Mesendoderm (in vitro differentiated cells): ENCODE data around the gene RFTN2. TPM values are rescaled to one million over a fixed set of nuclear protein-coding genes. Genes with fewer than 3 reads are reported as not detected.

Source experiments
- DNase-seq: peaks from one replicate; pipeline ENCODE4 v3.0.0; 2013
- H2AK5ac ChIP-seq: 2 replicates; pipeline ENCODE4 v1.6.1; 2013; ENCODE audit warnings: low read length, inconsistent platforms
- H2BK120ac ChIP-seq: 2 replicates; pipeline ENCODE4 v1.6.1; 2013; ENCODE audit warnings: low read depth, mild to moderate bottlenecking, low read length, moderate library complexity, mixed read lengths
- H2BK15ac ChIP-seq: replicated peaks from 2 replicates; pipeline ENCODE4 v1.6.1; 2013; ENCODE audit warnings: low read depth, mild to moderate bottlenecking, moderate library complexity
- H2BK5ac ChIP-seq: 2 replicates; pipeline ENCODE4 v1.6.1; 2013; ENCODE audit warnings: low read length, inconsistent platforms
- H3K18ac ChIP-seq: 2 replicates; pipeline ENCODE4 v1.6.1; 2013; ENCODE audit warnings: mild to moderate bottlenecking, low read length, mixed read lengths
- H3K23ac ChIP-seq: one replicate; pipeline ENCODE4 v1.6.1; 2013; ENCODE audit warnings: low read length
- H3K27ac ChIP-seq: 2 replicates; pipeline ENCODE4 v1.5.1; 2013; ENCODE audit warnings: low read depth, mild to moderate bottlenecking, inconsistent platforms, low read length, moderate library complexity
- H3K27me3 ChIP-seq: 2 replicates; pipeline ENCODE4 v1.6.1; 2013; ENCODE audit warnings: low read length, control low read depth, mild to moderate bottlenecking, inconsistent platforms; ENCODE audit not compliant: insufficient read depth, poor library complexity
- H3K36me3 ChIP-seq: 2 replicates; pipeline ENCODE4 v1.6.1; 2013; ENCODE audit warnings: low read length, inconsistent platforms; ENCODE audit not compliant: control insufficient read depth, insufficient read depth
- H3K4ac ChIP-seq: one replicate; pipeline ENCODE4 v1.6.1; 2013; ENCODE audit warnings: low read depth, mild to moderate bottlenecking, low read length, moderate library complexity
- H3K4me1 ChIP-seq: 2 replicates; pipeline ENCODE4 v1.6.1; 2013; ENCODE audit warnings: low read depth, low read length, inconsistent platforms; ENCODE audit not compliant: control insufficient read depth
- H3K4me2 ChIP-seq: 2 replicates; pipeline ENCODE4 v1.6.1; 2013; ENCODE audit warnings: low read length
- H3K4me3 ChIP-seq: 2 replicates; pipeline ENCODE4 v1.5.1; 2013; ENCODE audit warnings: mild to moderate bottlenecking, low read length
- H3K56ac ChIP-seq: one replicate; pipeline ENCODE4 v1.6.1; 2013; ENCODE audit warnings: low read length
- H3K79me1 ChIP-seq: 2 replicates; pipeline ENCODE4 v1.6.1; 2013; ENCODE audit warnings: low read length, inconsistent platforms
- H3K79me2 ChIP-seq: 2 replicates; pipeline ENCODE4 v1.6.1; 2013; ENCODE audit warnings: mild to moderate bottlenecking, low read length; ENCODE audit not compliant: control insufficient read depth, insufficient read depth
- H3K9ac ChIP-seq: 2 replicates; pipeline ENCODE4 v1.6.1; 2013; ENCODE audit warnings: low read length, inconsistent platforms
- H4K5ac ChIP-seq: one replicate; pipeline ENCODE4 v1.6.1; 2013; ENCODE audit warnings: low read length
- H4K8ac ChIP-seq: one replicate; pipeline ENCODE4 v1.6.1; 2013; ENCODE audit warnings: low read depth, mild to moderate bottlenecking, control low read depth, low read length, moderate library complexity
- WGBS: extraction: QIAGEN DNeasy Blood & Tissue Kit; methylation state at CpG from one replicate; pipeline ENCODE4 v1.1.7; 2013; ENCODE audit warnings: low lambda C conversion rate, missing lambda C conversion rate; ENCODE audit not compliant: insufficient coverage; ENCODE audit errors: extremely low coverage; 5-methylcytosine and 5-hydroxymethylcytosine counted together
- polyA plus RNA-seq, 2 experiments: library from polyadenylated mRNA; stranded (reverse); fragments of 200-250 nt; gene quantifications; one replicate each; pipeline ENCODE4 v1.2.3, GENCODE V29; 2013

RFTN2 gene, protein sequence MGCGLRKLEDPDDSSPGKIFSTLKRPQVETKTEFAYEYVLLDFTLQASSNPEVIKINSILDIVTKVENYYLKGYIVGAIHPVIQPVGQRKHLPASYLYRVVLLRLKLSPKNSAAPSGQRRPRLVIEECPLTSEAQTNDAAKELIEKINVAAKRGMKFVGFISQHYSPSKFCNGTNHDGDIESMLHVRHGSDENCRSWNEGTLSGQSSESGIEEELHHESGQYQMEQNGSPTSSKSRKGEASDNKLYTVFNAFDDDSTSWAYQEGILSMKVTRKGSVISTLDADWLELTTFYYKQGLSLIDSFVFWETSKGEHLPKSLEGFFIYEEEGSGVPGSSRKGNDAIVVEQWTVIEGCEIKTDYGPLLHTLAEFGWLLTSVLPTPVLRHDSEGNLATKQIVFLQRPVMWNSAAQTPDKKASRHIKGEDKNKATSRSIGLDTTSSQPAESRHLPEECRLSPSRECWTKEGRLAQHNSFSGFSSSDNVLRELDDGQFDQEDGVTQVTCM
- 0.42 TPM for polyA plus RNA-seq (2013, experiment 1 of 2)
- polyA plus RNA-seq (2013, experiment 2 of 2) = 0.42 TPM

DNA sequence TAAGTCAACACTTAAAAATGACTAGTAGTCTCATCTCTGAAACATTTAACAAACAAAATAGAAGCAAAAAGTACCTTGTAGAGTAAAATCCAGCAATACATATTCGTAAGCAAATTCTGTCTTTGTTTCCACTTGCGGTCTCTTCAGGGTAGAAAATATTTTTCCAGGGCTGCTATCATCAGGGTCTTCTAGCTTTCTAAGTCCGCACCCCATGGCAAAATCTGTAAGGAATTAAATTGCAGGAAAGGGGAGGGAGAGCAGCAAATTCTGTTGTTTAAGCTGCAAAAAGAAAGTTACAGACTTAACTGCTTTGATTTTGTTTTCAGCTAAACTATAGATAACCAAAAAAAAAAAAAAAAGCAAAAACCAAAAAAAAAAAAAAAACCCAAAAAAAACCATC lies at the start of gene RFTN2:
Gene RFTN2 (minus strand): TSS at position 342 of the 400 bp plus-strand sequence. CDS start 129 bp downstream, at position 213.
- no CpG with 5 or more reads among the region's 3 CpGs for WGBS

DNA sequence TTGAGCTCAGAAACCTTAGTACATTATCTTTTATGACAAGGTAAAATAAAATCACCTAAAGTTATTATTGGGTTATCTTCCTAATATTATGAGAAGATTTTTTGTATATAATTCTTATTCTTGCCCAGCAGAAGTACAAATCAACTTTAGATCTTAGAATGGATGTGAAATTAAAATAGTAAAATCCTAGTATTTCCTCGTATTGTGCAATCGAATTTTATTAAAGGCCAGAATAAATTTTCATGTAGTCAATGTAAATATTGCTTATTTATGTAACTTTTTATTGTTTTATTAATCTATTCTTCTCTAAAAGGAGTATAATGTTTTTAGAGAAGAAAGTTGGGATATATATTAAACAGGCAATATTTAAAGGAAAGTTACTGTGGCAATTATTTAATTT lies 42.5 kb upstream of the RFTN2 start:
- no peak overlapping the region for H3K4me2 ChIP-seq
- peaks cover 2% of the 10 kb centered on the region for H3K79me1 ChIP-seq
- H3K56ac ChIP-seq = no peak overlapping the region
- H3K23ac ChIP-seq = no peak overlapping the region
- H2AK5ac ChIP-seq = no peak overlapping the region
- no peak overlapping the region for H2BK120ac ChIP-seq
- no peak overlapping the region for H4K8ac ChIP-seq
- no peak overlapping the region for H3K18ac ChIP-seq
- H3K4me1 ChIP-seq = peaks cover 2% of the 10 kb centered on the region
- no peaks in the 10 kb centered on the region for H3K27me3 ChIP-seq
- H3K4me3 ChIP-seq = no peak overlapping the region
- H3K9ac ChIP-seq = no peak overlapping the region
- no peak for DNase-seq
- H3K27ac ChIP-seq = no peak overlapping the region
- no peak overlapping the region for H2BK5ac ChIP-seq
- H3K36me3 ChIP-seq = no peaks in the 10 kb centered on the region
- no CpG with 5 or more reads among the region's 2 CpGs for WGBS
- no peak overlapping the region for H3K4ac ChIP-seq
- no peak overlapping the region for H2BK15ac ChIP-seq
- H4K5ac ChIP-seq = no peak overlapping the region
- peaks cover 3% of the 10 kb centered on the region for H3K79me2 ChIP-seq

More for the DNA sequence above, at the start of gene RFTN2:
- Histone ChIP-seq H3K18ac (peak within 1 kb of the TSS; percentile 90), H3K27ac (no peak within 1 kb of the TSS), H3K4me3 (no peak within 1 kb of the TSS), H3K36me3 (no peaks in the 10 kb centered on the region), H3K23ac (no peak within 1 kb of the TSS), H3K4me1 (peaks cover 3% of the 10 kb centered on the region), H2BK120ac (peak within 1 kb of the TSS; percentile 28), H3K4ac (no peak within 1 kb of the TSS), H2BK5ac (no peak within 1 kb of the TSS), H2AK5ac (no peak within 1 kb of the TSS), H3K4me2 (no peak within 1 kb of the TSS), H3K79me1 (no peaks in the 10 kb centered on the region), H3K56ac (peak within 1 kb of the TSS; percentile 71), H3K9ac (peak within 1 kb of the TSS; percentile 39), H4K8ac (no peak within 1 kb of the TSS), H2BK15ac (no peak within 1 kb of the TSS), H4K5ac (no peak within 1 kb of the TSS), H3K27me3 (no peaks in the 10 kb centered on the region), H3K79me2 (no peaks in the 10 kb centered on the region)
- peak; percentile 19 for DNase-seq

DNA sequence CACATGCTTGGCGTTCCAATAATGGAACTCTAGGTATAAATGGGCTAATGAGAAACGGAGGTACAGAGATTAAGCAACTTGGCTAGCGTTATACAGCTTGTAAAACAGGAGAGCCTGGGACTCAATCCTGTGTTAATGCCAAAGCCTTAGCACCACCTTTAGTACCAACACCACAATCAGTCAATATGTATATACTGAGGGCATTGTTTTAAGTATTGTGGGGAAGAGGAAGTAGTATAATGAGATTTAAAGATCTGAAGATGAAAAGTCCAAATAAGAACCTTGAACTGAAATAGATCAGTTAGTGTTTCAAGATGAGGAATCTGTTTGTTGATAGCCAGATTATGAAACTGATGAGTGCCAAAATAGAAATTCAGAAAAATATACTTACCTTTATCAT lies 37.9 kb upstream of the RFTN2 start:
- Histone ChIP-seq H4K5ac (no peak overlapping the region), H2BK120ac (no peak overlapping the region), H3K9ac (no peak overlapping the region), H3K4me1 (peaks cover 10% of the 10 kb centered on the region), H3K4me2 (no peak overlapping the region), H2BK5ac (no peak overlapping the region), H3K18ac (no peak overlapping the region), H3K27me3 (no peaks in the 10 kb centered on the region), H3K27ac (no peak overlapping the region), H3K4ac (no peak overlapping the region), H4K8ac (no peak overlapping the region), H3K23ac (no peak overlapping the region), H3K36me3 (no peaks in the 10 kb centered on the region), H3K79me1 (peaks cover 6% of the 10 kb centered on the region), H2BK15ac (no peak overlapping the region), H3K4me3 (no peak overlapping the region), H3K56ac (no peak overlapping the region), H3K79me2 (peaks cover 29% of the 10 kb centered on the region), H2AK5ac (no peak overlapping the region)
- no CpG with 5 or more reads among the region's 3 CpGs for WGBS
- no peak for DNase-seq

DNA sequence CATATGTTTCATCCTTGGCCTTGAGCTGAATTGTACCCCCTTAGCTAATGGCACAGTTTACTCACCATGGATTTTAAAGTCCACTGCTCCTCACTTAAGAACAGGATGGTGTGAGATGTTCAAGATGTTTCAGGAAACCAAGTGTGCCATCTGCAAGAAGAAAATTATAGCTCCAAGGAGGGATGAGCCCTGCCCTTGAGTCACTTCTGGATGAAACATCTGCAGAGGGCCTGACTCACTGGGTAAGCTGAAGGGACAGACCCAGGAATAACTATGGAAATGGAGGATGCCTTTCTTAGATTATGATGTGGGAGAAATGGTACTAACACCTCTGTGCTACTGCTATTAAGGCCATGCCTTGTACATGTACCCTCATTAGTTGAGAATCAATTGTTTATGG lies 36.2 kb upstream of the RFTN2 start:
- no peak overlapping the region for H3K23ac ChIP-seq
- no peak overlapping the region for H3K4me3 ChIP-seq
- no peaks in the 10 kb centered on the region for H3K27me3 ChIP-seq
- no peak overlapping the region for H3K18ac ChIP-seq
- H3K27ac ChIP-seq = no peak overlapping the region
- DNase-seq = no peak
- H3K79me2 ChIP-seq = peaks cover 40% of the 10 kb centered on the region
- no peak overlapping the region for H2BK15ac ChIP-seq
- no peak overlapping the region for H2BK120ac ChIP-seq
- H4K8ac ChIP-seq = no peak overlapping the region
- H2BK5ac ChIP-seq = no peak overlapping the region
- no peak overlapping the region for H4K5ac ChIP-seq
- H3K4me2 ChIP-seq = no peak overlapping the region
- no peak overlapping the region for H3K56ac ChIP-seq
- H3K4me1 ChIP-seq = peaks cover 10% of the 10 kb centered on the region
- no peaks in the 10 kb centered on the region for H3K36me3 ChIP-seq
- H3K79me1 ChIP-seq = peaks cover 12% of the 10 kb centered on the region
- no peak overlapping the region for H2AK5ac ChIP-seq
- H3K4ac ChIP-seq = no peak overlapping the region
- H3K9ac ChIP-seq = no peak overlapping the region

DNA sequence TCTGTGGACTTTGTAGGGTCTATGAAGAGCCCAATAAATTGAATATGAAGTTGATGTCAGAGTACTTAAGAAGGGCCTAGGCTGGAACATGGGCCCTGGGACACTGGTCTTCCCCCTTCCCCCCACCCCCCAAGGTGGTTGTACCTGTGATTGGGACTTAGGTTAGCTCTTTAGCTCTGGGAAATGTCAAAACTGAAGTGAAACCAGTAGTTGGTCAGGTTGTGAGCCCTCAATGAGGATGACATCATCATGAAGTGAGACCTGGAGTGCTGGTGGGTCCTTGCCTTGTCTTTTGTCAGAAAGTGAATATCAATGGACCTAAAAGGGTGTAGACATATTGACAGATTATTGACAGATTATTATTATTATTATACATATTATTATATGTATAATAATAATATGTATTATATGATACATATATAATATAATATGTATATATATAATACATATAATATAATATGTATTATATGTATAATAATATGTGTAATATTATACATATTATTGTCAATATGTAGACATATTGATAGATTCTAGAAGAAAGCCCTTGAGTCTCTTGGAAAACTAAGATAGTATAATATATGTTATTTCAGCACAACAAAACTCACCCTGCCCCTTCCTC lies 35.1 kb upstream of the RFTN2 start:
- no peak overlapping the region for H3K4me3 ChIP-seq
- H3K56ac ChIP-seq = no peak overlapping the region
- peak; percentile 27 for DNase-seq
- H3K18ac ChIP-seq = no peak overlapping the region
- no peak overlapping the region for H4K5ac ChIP-seq
- peak overlapping the region; percentile 54 for H2BK120ac ChIP-seq
- H2BK15ac ChIP-seq = no peak overlapping the region
- H3K23ac ChIP-seq = no peak overlapping the region
- peaks cover 50% of the 10 kb centered on the region for H3K79me2 ChIP-seq
- no peak overlapping the region for H3K4me2 ChIP-seq
- H2AK5ac ChIP-seq = no peak overlapping the region
- no peak overlapping the region for H3K9ac ChIP-seq
- H3K27me3 ChIP-seq = no peaks in the 10 kb centered on the region
- no peak overlapping the region for H3K4ac ChIP-seq
- H3K4me1 ChIP-seq = peaks cover 10% of the 10 kb centered on the region
- H4K8ac ChIP-seq = no peak overlapping the region
- peaks cover 13% of the 10 kb centered on the region for H3K79me1 ChIP-seq
- H2BK5ac ChIP-seq = no peak overlapping the region
- H3K27ac ChIP-seq = no peak overlapping the region
- H3K36me3 ChIP-seq = no peaks in the 10 kb centered on the region
